HCT116 (cell line): ENCODE results near the gene FIBCD1.

ENCODE experiments used
- POLR2AphosphoS5 ChIP-seq: IDR thresholded peaks from 2 replicates; pipeline ENCODE4 v1.6.1; 2011; ENCODE audit warnings: mild to moderate bottlenecking, low read depth, low read length, moderate library complexity
- RAD21 ChIP-seq: IDR thresholded peaks from 2 replicates; pipeline ENCODE4 v1.6.1; 2012; ENCODE audit warnings: low read depth, mild to moderate bottlenecking
- TF ChIP-seq, protein P1 (sequence below): IDR thresholded peaks from 2 replicates; pipeline ENCODE4 v1.6.1; 2011; ENCODE audit warnings: mild to moderate bottlenecking, low read length, moderate library complexity; ENCODE audit not compliant: insufficient replicate concordance; ENCODE audit errors: extremely low read depth

GRCh38 chr9:130930804-130931349 is 8.2 kb downstream of the FIBCD1 start:
- TF ChIP-seq, protein P1, sequence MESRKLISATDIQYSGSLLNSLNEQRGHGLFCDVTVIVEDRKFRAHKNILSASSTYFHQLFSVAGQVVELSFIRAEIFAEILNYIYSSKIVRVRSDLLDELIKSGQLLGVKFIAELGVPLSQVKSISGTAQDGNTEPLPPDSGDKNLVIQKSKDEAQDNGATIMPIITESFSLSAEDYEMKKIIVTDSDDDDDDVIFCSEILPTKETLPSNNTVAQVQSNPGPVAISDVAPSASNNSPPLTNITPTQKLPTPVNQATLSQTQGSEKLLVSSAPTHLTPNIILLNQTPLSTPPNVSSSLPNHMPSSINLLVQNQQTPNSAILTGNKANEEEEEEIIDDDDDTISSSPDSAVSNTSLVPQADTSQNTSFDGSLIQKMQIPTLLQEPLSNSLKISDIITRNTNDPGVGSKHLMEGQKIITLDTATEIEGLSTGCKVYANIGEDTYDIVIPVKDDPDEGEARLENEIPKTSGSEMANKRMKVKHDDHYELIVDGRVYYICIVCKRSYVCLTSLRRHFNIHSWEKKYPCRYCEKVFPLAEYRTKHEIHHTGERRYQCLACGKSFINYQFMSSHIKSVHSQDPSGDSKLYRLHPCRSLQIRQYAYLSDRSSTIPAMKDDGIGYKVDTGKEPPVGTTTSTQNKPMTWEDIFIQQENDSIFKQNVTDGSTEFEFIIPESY, result no peak
- TF ChIP-seq RAD21 (no peak), POLR2AphosphoS5 (no peak)
